Measurements from ENCODE around the gene MCM9.
"Not testable (repeated sequence)": the region's sequence is repeated elsewhere in the genome, so short reads cannot be mapped to it uniquely, and the experiment has no call there.

MCM9 gene

GRCh38 chr6:118808793-118809638, 125.9 kb downstream of the MCM9 start:
- DNase-seq (ENCODE audit: insufficient read length, low spot score) (no peak), FAIRE-seq (peak; percentile 56)

GRCh38 chr6:118804091-118804490, 130.9 kb downstream of the MCM9 start:
- no peak for DNase-seq (ENCODE audit: insufficient read length, low spot score)

GRCh38 chr6:118801257-118801656, 133.7 kb downstream of the MCM9 start:
- DNase-seq (ENCODE audit: insufficient read length, low spot score) = no peak

More at GRCh38 chr6:118804091-118804490, 130.9 kb downstream of the MCM9 start:
- FAIRE-seq = no peak

GRCh38 chr6:118800394-118801071, 134.4 kb downstream of the MCM9 start:
- peak; percentile 87 for FAIRE-seq
- peak; percentile 72 for DNase-seq (ENCODE audit: insufficient read length, low spot score)

More at GRCh38 chr6:118801257-118801656, 133.7 kb downstream of the MCM9 start:
- no peak for FAIRE-seq

- DNase-seq (ENCODE audit: insufficient read length, low spot score) (no peak), FAIRE-seq (no peak)
These were observed 135.1 kb downstream of the MCM9 start for GRCh38 chr6:118799826-118800225.

- FAIRE-seq; DNase-seq (ENCODE audit: insufficient read length, low spot score): not testable (repeated sequence)
These were observed 138.4 kb downstream of the MCM9 start for GRCh38 chr6:118796548-118796947.

GRCh38 chr6:118791499-118791898, 143.5 kb downstream of the MCM9 start:
- DNase-seq (ENCODE audit: insufficient read length, low spot score) = no peak
- FAIRE-seq = no peak

GRCh38 chr6:118789954-118790353, 145.0 kb downstream of the MCM9 start:
- FAIRE-seq = no peak
- DNase-seq (ENCODE audit: insufficient read length, low spot score) = no peak

GRCh38 chr6:118789419-118789818, 145.5 kb downstream of the MCM9 start:
- no peak for FAIRE-seq
- no peak for DNase-seq (ENCODE audit: insufficient read length, low spot score)

- DNase-seq (ENCODE audit: insufficient read length, low spot score) = no peak
- FAIRE-seq = no peak
These were observed 146.3 kb downstream of the MCM9 start for GRCh38 chr6:118788702-118789101.

GRCh38 chr6:118787724-118788423, 147.1 kb downstream of the MCM9 start:
- FAIRE-seq (no peak), DNase-seq (ENCODE audit: insufficient read length, low spot score) (no peak)

GRCh38 chr6:118786596-118787453, 148.1 kb downstream of the MCM9 start:
- no peak for DNase-seq (ENCODE audit: insufficient read length, low spot score)
- FAIRE-seq = no peak

- DNase-seq (ENCODE audit: insufficient read length, low spot score) (no peak), FAIRE-seq (no peak)
These were observed 149.4 kb downstream of the MCM9 start for GRCh38 chr6:118785601-118786000.

GRCh38 chr6:118784641-118785164, 150.3 kb downstream of the MCM9 start:
- no peak for FAIRE-seq
- no peak for DNase-seq (ENCODE audit: insufficient read length, low spot score)

GRCh38 chr6:118783931-118784550, 150.9 kb downstream of the MCM9 start:
- FAIRE-seq (no peak), DNase-seq (ENCODE audit: insufficient read length, low spot score) (no peak)

- no peak for FAIRE-seq
These were observed 152.3 kb downstream of the MCM9 start for GRCh38 chr6:118782651-118783050.

GRCh38 chr6:118781897-118782296, 153.1 kb downstream of the MCM9 start:
- DNase-seq (ENCODE audit: insufficient read length, low spot score) (no peak), FAIRE-seq (no peak)

More at GRCh38 chr6:118782651-118783050, 152.3 kb downstream of the MCM9 start:
- DNase-seq (ENCODE audit: insufficient read length, low spot score) = no peak

GRCh38 chr6:118780668-118781067, 154.3 kb downstream of the MCM9 start:
- no peak for DNase-seq (ENCODE audit: insufficient read length, low spot score)

More at GRCh38 chr6:118780668-118781067, 154.3 kb downstream of the MCM9 start:
- FAIRE-seq = no peak

Data from GM19239 (cell line).